ENCODE results near the gene FAM89B. TPM values are rescaled to one million over a fixed set of nuclear protein-coding genes. Genes with fewer than 3 reads are reported as not detected.
A peak's percentile ranks its signal among the peaks of the same experiment; 100 is the strongest.

FAM89B gene
- total RNA-seq, 2 experiments from 2014 or later = 12.4 to 12.8 TPM

GRCh38 chr11:65530157-65530496 is 42.2 kb upstream of the FAM89B start:
- Mint-ChIP-seq H3K4me1 (ENCODE audit: low read depth) (peaks cover 35% of the 10 kb centered on the region), H3K4me3 (no peak overlapping the region), H3K36me3 (ENCODE audit: low read depth) (peaks cover 22% of the 10 kb centered on the region), H3K27me3 (ENCODE audit: low read depth) (no peaks in the 10 kb centered on the region), H3K27ac (no peak overlapping the region), H3K9me3 (no peaks in the 10 kb centered on the region)
- no peak for DNase-seq
- intact Hi-C loops (cut with micrococcal nuclease) = no loop called here
- CTCF ChIA-PET = interaction anchor here (0.7 to 3.5 kb wide), 4 partner anchors 10 to 64 kb away, joined by 3 to 29 read pairs (median 8); partner anchors contain the start of gene FAM89B

- Mint-ChIP-seq H3K4me1 (ENCODE audit: low read depth) (peaks cover 17% of the 10 kb centered on the region), H3K4me3 (no peak overlapping the region), H3K27me3 (ENCODE audit: low read depth) (no peaks in the 10 kb centered on the region), H3K36me3 (ENCODE audit: low read depth) (peaks cover 17% of the 10 kb centered on the region), H3K9me3 (no peaks in the 10 kb centered on the region), H3K27ac (no peak overlapping the region)
- no peak for DNase-seq
- CTCF ChIA-PET = no interaction called here
- intact Hi-C loops (cut with micrococcal nuclease) = no loop called here
Observed at GRCh38 chr11:65532388-65533064, 39.8 kb upstream of the FAM89B start.

GRCh38 chr11:65535102-65535501 is 37.2 kb upstream of the FAM89B start:
- Mint-ChIP-seq H3K36me3 (ENCODE audit: low read depth) (peaks cover 13% of the 10 kb centered on the region), H3K27ac (no peak overlapping the region)

GRCh38 chr11:65536412-65537295 is 35.7 kb upstream of the FAM89B start:
- no peak for DNase-seq
- intact Hi-C loops (cut with micrococcal nuclease) = no loop called here
- CTCF ChIA-PET = interaction anchor here (1.2 kb wide), 1 partner anchor 51 kb away, joined by 3 read pairs; no protein-coding TSS in a partner anchor
- Mint-ChIP-seq H3K9me3 (no peaks in the 10 kb centered on the region), H3K36me3 (ENCODE audit: low read depth) (peaks cover 5% of the 10 kb centered on the region), H3K27me3 (ENCODE audit: low read depth) (no peaks in the 10 kb centered on the region), H3K4me1 (ENCODE audit: low read depth) (peaks cover 9% of the 10 kb centered on the region), H3K4me3 (no peak overlapping the region), H3K27ac (no peak overlapping the region)

More at GRCh38 chr11:65535102-65535501, 37.2 kb upstream of the FAM89B start:
- Mint-ChIP-seq H3K4me1 (ENCODE audit: low read depth) (peaks cover 3% of the 10 kb centered on the region), H3K4me3 (no peak overlapping the region), H3K27me3 (ENCODE audit: low read depth) (no peaks in the 10 kb centered on the region), H3K9me3 (no peaks in the 10 kb centered on the region)
- no peak for DNase-seq
- CTCF ChIA-PET = no interaction called here
- intact Hi-C loops (cut with micrococcal nuclease) = no loop called here

GRCh38 chr11:65537296-65537597 is 35.1 kb upstream of the FAM89B start:
- Mint-ChIP-seq H3K4me3 (no peak overlapping the region), H3K27ac (no peak overlapping the region), H3K9me3 (no peaks in the 10 kb centered on the region), H3K36me3 (ENCODE audit: low read depth) (peaks cover 3% of the 10 kb centered on the region), H3K27me3 (ENCODE audit: low read depth) (no peaks in the 10 kb centered on the region), H3K4me1 (ENCODE audit: low read depth) (peaks cover 14% of the 10 kb centered on the region)
- intact Hi-C loops (cut with micrococcal nuclease) = no loop called here
- CTCF ChIA-PET = interaction anchor here (1.2 kb wide), 1 partner anchor 51 kb away, joined by 3 read pairs; no protein-coding TSS in a partner anchor
- DNase-seq = no peak

GRCh38 chr11:65537620-65538231 is 34.6 kb upstream of the FAM89B start:
- Mint-ChIP-seq H3K4me1 (ENCODE audit: low read depth) (peaks cover 14% of the 10 kb centered on the region), H3K4me3 (peak overlapping the region; percentile 6), H3K27me3 (ENCODE audit: low read depth) (no peaks in the 10 kb centered on the region), H3K9me3 (no peaks in the 10 kb centered on the region), H3K36me3 (ENCODE audit: low read depth) (peaks cover 3% of the 10 kb centered on the region), H3K27ac (no peak overlapping the region)
- DNase-seq = no peak
- intact Hi-C loops (cut with micrococcal nuclease) = no loop called here
- CTCF ChIA-PET = interaction anchor here (1.2 kb wide), 1 partner anchor 50 kb away, joined by 3 read pairs; no protein-coding TSS in a partner anchor

- Mint-ChIP-seq H3K27me3 (ENCODE audit: low read depth) (no peaks in the 10 kb centered on the region), H3K27ac (no peak overlapping the region), H3K4me3 (no peak overlapping the region), H3K36me3 (ENCODE audit: low read depth) (peaks cover 1% of the 10 kb centered on the region), H3K4me1 (ENCODE audit: low read depth) (peaks cover 14% of the 10 kb centered on the region), H3K9me3 (no peaks in the 10 kb centered on the region)
- DNase-seq = no peak
- intact Hi-C loops (cut with micrococcal nuclease) = no loop called here
- CTCF ChIA-PET = no interaction called here
Observed at GRCh38 chr11:65538232-65538914, 34.0 kb upstream of the FAM89B start.

GRCh38 chr11:65538915-65539743 is 33.2 kb upstream of the FAM89B start:
- Mint-ChIP-seq H3K4me1 (ENCODE audit: low read depth) (peaks cover 16% of the 10 kb centered on the region), H3K9me3 (no peaks in the 10 kb centered on the region), H3K36me3 (ENCODE audit: low read depth) (peaks cover 1% of the 10 kb centered on the region), H3K27ac (no peak overlapping the region), H3K4me3 (no peak overlapping the region), H3K27me3 (ENCODE audit: low read depth) (no peaks in the 10 kb centered on the region)
- no peak for DNase-seq
- intact Hi-C loops (cut with micrococcal nuclease) = no loop called here
- CTCF ChIA-PET = interaction anchor here (2.5 to 4.0 kb wide), 8 partner anchors 9 to 67 kb away, joined by 8 to 86 read pairs (median 22); partner anchors contain the start of genes FAM89B, SCYL1 and ZNRD2

- Mint-ChIP-seq H3K27me3 (ENCODE audit: low read depth) (no peaks in the 10 kb centered on the region), H3K9me3 (no peaks in the 10 kb centered on the region), H3K4me1 (ENCODE audit: low read depth) (peaks cover 16% of the 10 kb centered on the region), H3K27ac (no peak overlapping the region), H3K36me3 (ENCODE audit: low read depth) (peaks cover 1% of the 10 kb centered on the region), H3K4me3 (peak overlapping the region; percentile 80)
- intact Hi-C loops (cut with micrococcal nuclease) = loop anchor here (1.0 to 2.0 kb wide), 5 partner anchors 17 to 158 kb away; partner anchors contain the start of genes MAP3K11, SLC25A45 and ZNRD2
- CTCF ChIA-PET = interaction anchor here (0.7 to 4.0 kb wide), 18 partner anchors 9 to 119 kb away, joined by 3 to 86 read pairs (median 12); partner anchors contain the start of genes EHBP1L1, FAM89B, KCNK7 and SCYL1
- DNase-seq = no peak
Observed at GRCh38 chr11:65539744-65540289, 32.5 kb upstream of the FAM89B start.

- peak overlapping the region; percentile 82 for H3K27ac Mint-ChIP-seq
- no peaks in the 10 kb centered on the region for H3K9me3 Mint-ChIP-seq
- peak; percentile 93 for DNase-seq
- CTCF ChIA-PET = interaction anchor here (0.7 to 4.0 kb wide), 25 partner anchors 8 to 166 kb away, joined by 3 to 86 read pairs (median 8); partner anchors contain the start of genes EHBP1L1, FAM89B, KCNK7 and RELA
- no peaks in the 10 kb centered on the region for H3K27me3 Mint-ChIP-seq (ENCODE audit: low read depth)
- intact Hi-C loops (cut with micrococcal nuclease) = loop anchor here (1.0 to 2.0 kb wide), 7 partner anchors 12 to 158 kb away; partner anchors contain the start of genes MAP3K11, SLC25A45 and ZNRD2
- peaks cover 1% of the 10 kb centered on the region for H3K36me3 Mint-ChIP-seq (ENCODE audit: low read depth)
- H3K4me3 Mint-ChIP-seq = peak overlapping the region; percentile 80
- peaks cover 16% of the 10 kb centered on the region for H3K4me1 Mint-ChIP-seq (ENCODE audit: low read depth)
Observed at GRCh38 chr11:65540290-65541092, 31.8 kb upstream of the FAM89B start.

Data from activated naive CD4-positive, alpha-beta T cell treated with anti-CD3 and anti-CD28 coated beads for 36 hours (primary cell).